Left forelimb (tissue), 1 donor: Measurements from ENCODE around the gene ATP1A3.

ENCODE experiments used
- DNase-seq: peaks from one replicate; pipeline ENCODE4 v3.0.0-alpha.2; 2018; ENCODE audit warnings: low spot score

Gene ATP1A3

GRCh38 chr19:41928754-41929535, 65.1 kb downstream of the ATP1A3 start:
- DNase-seq: no peak

- no peak for DNase-seq
Observed at GRCh38 chr19:41928221-41928683, 65.8 kb downstream of the ATP1A3 start, which contains the start of gene ERFL. TSS of gene ERFL (minus strand) at chr19:41928449. CDS start at chr19:41912919, 15,530 bp downstream.

- no peak for DNase-seq
Observed at GRCh38 chr19:41927497-41928192, 66.4 kb downstream of the ATP1A3 start.

- DNase-seq: no peak
Observed at GRCh38 chr19:41926763-41927496, 67.1 kb downstream of the ATP1A3 start.

GRCh38 chr19:41926028-41926762, 67.8 kb downstream of the ATP1A3 start:
- no peak for DNase-seq

GRCh38 chr19:41925208-41926003, 68.6 kb downstream of the ATP1A3 start:
- DNase-seq: no peak

- no peak for DNase-seq
Observed at GRCh38 chr19:41924151-41925145, 69.6 kb downstream of the ATP1A3 start.

GRCh38 chr19:41923045-41923788, 70.8 kb downstream of the ATP1A3 start:
- DNase-seq: no peak

- no peak for DNase-seq
Observed at GRCh38 chr19:41922585-41922984, 71.4 kb downstream of the ATP1A3 start.

GRCh38 chr19:41921577-41922576, 72.2 kb downstream of the ATP1A3 start:
- DNase-seq: no peak

- DNase-seq: no peak
Observed at GRCh38 chr19:41920882-41921576, 73.0 kb downstream of the ATP1A3 start.

- DNase-seq: no peak
Observed at GRCh38 chr19:41919948-41920712, 73.9 kb downstream of the ATP1A3 start.

- no peak for DNase-seq
Observed at GRCh38 chr19:41918653-41919244, 75.3 kb downstream of the ATP1A3 start.

GRCh38 chr19:41918095-41918494, 75.9 kb downstream of the ATP1A3 start:
- DNase-seq: no peak

- DNase-seq: no peak
Observed at GRCh38 chr19:41917676-41918075, 76.4 kb downstream of the ATP1A3 start.
